Stimulated activated CD4-positive, alpha-beta T cell treated with anti-CD3 and anti-CD28 coated beads, TNF-alpha, amount 100 ng/mL, for 24 hours (primary cell): ENCODE measurements around the gene HERPUD1.
A peak's percentile ranks its signal among the peaks of the same experiment; 100 is the strongest.
"Not testable (repeated sequence)": the region's sequence is repeated elsewhere in the genome, so short reads cannot be mapped to it uniquely, and the experiment has no call there.

Experiments
- DNase-seq, 3 experiments: peaks; one replicate each; pipeline ENCODE4 v3.0.0-alpha.2; 2020; ENCODE audit warnings: low read depth in 3 of 3

Gene HERPUD1, protein sequence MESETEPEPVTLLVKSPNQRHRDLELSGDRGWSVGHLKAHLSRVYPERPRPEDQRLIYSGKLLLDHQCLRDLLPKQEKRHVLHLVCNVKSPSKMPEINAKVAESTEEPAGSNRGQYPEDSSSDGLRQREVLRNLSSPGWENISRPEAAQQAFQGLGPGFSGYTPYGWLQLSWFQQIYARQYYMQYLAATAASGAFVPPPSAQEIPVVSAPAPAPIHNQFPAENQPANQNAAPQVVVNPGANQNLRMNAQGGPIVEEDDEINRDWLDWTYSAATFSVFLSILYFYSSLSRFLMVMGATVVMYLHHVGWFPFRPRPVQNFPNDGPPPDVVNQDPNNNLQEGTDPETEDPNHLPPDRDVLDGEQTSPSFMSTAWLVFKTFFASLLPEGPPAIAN

GRCh38 chr16:56931892-56932720, at the start of gene HERPUD1:
HERPUD1 (plus strand) TSS chr16:56932142; CDS start chr16:56932245, 103 bp downstream.
- peak; percentile 98 to 99 (median 99) for DNase-seq

DNA sequence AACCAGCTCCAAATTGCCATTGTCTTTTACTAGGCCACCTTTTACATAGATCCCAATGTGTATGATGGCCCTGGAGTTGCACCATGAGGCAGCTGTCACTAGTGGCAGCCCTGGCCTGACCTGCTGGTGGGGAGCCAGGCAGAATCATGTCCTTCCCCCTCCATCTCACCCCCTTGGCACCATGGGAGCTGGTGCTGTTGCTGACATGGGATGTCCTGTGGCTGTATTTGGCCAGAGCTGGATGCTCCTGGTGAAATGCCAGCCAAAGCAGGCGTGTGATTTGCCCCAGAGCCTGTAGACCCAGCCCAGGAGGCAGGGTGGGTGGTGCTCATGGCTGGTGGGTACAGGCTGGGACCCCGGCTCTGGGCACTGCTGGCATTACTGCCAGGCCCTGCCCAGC, 48.4 kb upstream of the HERPUD1 start:
- DNase-seq, result no peak

DNA sequence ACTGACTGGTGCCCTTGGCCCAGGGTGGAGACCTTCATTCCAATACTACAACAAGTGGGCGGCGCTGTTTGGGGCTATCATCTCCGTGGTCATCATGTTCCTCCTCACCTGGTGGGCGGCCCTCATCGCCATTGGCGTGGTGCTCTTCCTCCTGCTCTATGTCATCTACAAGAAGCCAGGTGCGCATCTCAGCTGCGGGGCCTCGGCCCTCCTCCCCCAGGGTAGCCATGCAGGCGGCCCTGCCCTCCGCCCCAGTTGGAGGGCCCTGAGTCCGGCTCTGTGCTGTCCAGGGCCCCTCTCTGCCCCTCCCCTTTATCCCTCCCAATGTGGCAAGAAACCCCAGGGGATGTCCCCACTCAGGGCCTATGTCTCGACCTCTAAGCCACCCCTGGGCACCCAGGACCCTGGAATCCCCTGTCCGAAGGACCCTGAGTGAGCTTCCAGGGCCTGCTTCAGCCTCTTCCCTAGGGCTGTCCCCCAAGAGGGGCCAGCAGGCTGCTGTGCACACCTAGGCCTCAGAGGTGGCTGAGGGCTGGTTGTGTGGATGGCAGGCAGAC, 47.8 kb upstream of the HERPUD1 start:
- DNase-seq, result no peak

DNA sequence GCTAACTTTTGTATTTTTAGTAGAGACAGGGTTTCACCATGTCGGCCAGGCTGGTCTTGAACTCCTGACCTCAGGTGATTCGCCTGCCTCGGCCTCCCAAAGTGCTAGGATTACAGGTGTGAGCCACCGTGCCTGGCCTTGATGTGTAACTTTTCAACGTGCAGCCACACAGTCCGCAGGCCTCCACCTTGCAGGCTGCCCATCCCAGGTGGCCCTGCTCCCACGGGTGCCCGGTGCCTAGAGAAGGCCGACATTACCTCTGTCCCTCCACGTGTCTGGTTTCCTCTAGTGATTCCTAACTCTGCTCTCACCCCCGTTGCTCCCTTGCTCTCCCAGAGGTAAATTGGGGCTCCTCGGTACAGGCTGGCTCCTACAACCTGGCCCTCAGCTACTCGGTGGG, 47.0 kb upstream of the HERPUD1 start:
- not testable (repeated sequence) for DNase-seq

- DNase-seq, result no peak
Measured at GRCh38 chr16:56885446-56886162, 46.3 kb upstream of the HERPUD1 start.

- no peak for DNase-seq
Measured at GRCh38 chr16:56886296-56886695, 45.6 kb upstream of the HERPUD1 start.

GRCh38 chr16:56886826-56887225, 45.1 kb upstream of the HERPUD1 start:
- no peak for DNase-seq

DNA sequence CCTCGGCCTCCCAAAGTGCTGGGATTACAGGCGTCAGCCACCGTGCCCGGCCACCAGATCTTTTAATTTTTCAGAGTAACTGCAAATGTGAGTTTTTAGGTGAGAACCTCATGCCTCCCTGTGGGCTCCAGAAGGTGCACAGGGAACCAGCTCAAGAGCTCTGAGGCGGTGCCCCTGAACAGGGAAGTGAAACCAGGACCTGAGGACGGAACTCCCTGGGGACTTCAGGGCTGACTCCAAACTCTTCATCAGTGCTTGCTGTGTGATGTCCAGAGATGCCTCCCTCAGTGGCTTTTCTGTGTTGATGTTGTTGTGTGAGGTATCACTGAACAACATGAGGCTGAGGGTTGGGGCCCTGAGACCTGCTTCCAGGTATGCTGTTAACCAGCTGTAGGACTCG, 43.1 kb upstream of the HERPUD1 start:
- DNase-seq, result no peak

- no peak for DNase-seq
Measured at GRCh38 chr16:56889206-56889605, 42.7 kb upstream of the HERPUD1 start.

- DNase-seq, result no peak
Measured at GRCh38 chr16:56891685-56892084, 40.3 kb upstream of the HERPUD1 start.

DNA sequence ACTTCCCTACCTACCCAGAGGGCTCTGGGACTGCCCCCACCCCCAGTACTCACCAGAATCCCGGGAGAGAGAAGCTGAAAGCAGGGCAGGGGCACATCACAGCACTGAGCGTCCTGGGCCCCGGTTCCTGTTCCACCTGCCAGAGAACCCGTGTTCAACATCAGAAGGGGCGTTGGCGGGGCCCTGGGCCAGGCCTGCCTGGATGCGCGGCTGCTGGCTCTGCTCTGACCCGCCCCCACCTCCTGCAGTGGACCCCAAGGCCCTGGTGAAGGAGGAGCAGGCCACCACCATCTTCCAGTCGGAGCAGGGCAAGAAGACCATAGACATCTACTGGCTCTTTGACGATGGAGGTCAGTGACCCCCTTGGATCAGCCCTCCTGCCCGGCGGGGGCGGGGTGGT, 39.2 kb upstream of the HERPUD1 start:
- no peak for DNase-seq

- DNase-seq, result no peak
Measured at GRCh38 chr16:56894331-56894917, 37.5 kb upstream of the HERPUD1 start.

GRCh38 chr16:56895813-56896212, 36.1 kb upstream of the HERPUD1 start:
- no peak for DNase-seq

DNA sequence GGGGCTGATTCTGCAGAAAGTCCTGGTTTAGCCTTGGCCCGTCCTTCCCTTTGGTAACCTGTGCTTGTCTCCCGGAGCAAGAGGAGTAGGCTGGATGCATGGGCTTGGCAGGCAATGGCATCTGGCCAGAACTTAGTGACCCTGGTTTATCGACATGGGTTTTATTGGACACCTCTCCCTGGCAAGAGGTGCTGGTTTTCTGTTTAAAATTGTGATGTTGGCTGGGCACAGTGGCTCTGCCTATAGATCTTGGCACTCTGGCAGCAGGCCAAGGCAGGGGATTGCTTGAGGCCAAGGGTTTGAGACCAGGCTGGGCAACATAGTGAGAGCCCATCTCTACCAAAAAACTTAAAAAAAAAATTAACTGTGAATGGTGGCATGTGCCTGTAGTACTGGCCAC, 35.7 kb upstream of the HERPUD1 start:
- no peak for DNase-seq

GRCh38 chr16:56897026-56897799, 34.7 kb upstream of the HERPUD1 start:
- DNase-seq, result no peak

GRCh38 chr16:56898847-56899246, 33.1 kb upstream of the HERPUD1 start:
- DNase-seq, result no peak

- DNase-seq, result no peak
Measured at GRCh38 chr16:56903866-56904265, 28.1 kb upstream of the HERPUD1 start.

- no peak for DNase-seq
Measured at GRCh38 chr16:56907401-56907800, 24.5 kb upstream of the HERPUD1 start.

GRCh38 chr16:56909527-56909979, 22.4 kb upstream of the HERPUD1 start:
- no peak for DNase-seq

DNA sequence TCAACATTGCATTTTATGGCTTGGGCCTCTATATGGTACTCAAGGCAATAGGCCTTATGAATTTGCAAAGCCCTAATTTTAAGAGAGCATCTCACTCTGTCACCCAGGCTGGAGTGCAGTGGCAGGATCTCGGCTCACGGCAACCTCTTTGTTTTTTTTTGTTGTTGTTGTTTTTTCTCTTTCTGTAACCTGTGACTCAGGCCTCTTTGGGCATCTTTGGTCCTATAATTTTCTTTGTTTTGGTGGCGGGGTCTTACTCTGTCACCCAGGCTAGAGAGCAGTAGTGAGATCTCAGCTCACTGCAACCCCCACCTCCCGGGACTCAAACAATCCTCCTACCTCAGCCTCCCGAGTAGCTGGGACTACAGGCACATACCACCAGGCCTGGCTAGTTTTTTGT, 21.8 kb upstream of the HERPUD1 start:
- DNase-seq, result no peak
